PC-3 (cell line): Measurements from ENCODE around the gene RIMS4. TPM values are rescaled to one million over a fixed set of nuclear protein-coding genes. Genes with fewer than 3 reads are reported as not detected.

Source experiments
- ATAC-seq: fragments of 200-7000 bp; cut with Tn5 transposase; 2 replicates; pipeline ENCODE4 v1.9.1; 2020; ENCODE audit warnings: mild to moderate bottlenecking, moderate library complexity
- BruUV-seq: library from RNA; stranded (reverse); fragments of 400-500 nt; replicated peaks from 2 replicates; lab custom pipeline; 2021; lab: Mats Ljungman, UMichigan
- CTCF ChIA-PET: fragments of 300-600 bp; sonication (Branson Sonifier 250); formaldehyde crosslinking; loops from one replicate; lab custom pipeline; 2022; ENCODE audit warnings: antibody characterized with exemption; lab: Charles Lee
- POLR2A ChIA-PET: fragments of 300-600 bp; sonication (Branson Sonifier 250); formaldehyde crosslinking; loops from one replicate; lab custom pipeline; 2022; ENCODE audit warnings: antibody characterized with exemption; ENCODE audit not compliant: unreplicated experiment; lab: Charles Lee
- DNase-seq: peaks from one replicate; pipeline ENCODE4 v3.0.0-alpha.2; 2015
- H2AFZ ChIP-seq: fragments of 300-600 bp; sonication (generic); 2 replicates; pipeline ENCODE4 v1.6.0; 2016; ENCODE audit warnings: antibody characterized with exemption, low read length
- H3F3A ChIP-seq: fragments of 300-600 bp; sonication (generic); one replicate; pipeline ENCODE4 v1.6.0; 2017; ENCODE audit warnings: antibody characterized with exemption, low read length, control low read depth, mild to moderate bottlenecking; ENCODE audit not compliant: unreplicated experiment
- H3K27ac ChIP-seq: fragments of 300-600 bp; sonication (generic); 2 replicates; pipeline ENCODE4 v1.5.1; 2016; ENCODE audit warnings: mild to moderate bottlenecking, low read length
- H3K27me3 ChIP-seq: fragments of 300-600 bp; sonication (generic); 2 replicates; pipeline ENCODE4 v1.6.1; 2016; ENCODE audit warnings: low read length, mixed read lengths
- H3K36me3 ChIP-seq: fragments of 300-600 bp; sonication (generic); 2 replicates; pipeline ENCODE4 v1.6.1; 2016; ENCODE audit warnings: low read depth, mixed run types, low read length, mixed read lengths
- H3K4me1 ChIP-seq: fragments of 300-600 bp; sonication (generic); 2 replicates; pipeline ENCODE4 v1.5.1; 2016; ENCODE audit warnings: low read length; ENCODE audit not compliant: insufficient read depth
- H3K4me2 ChIP-seq: fragments of 300-600 bp; sonication (generic); 2 replicates; pipeline ENCODE4 v1.6.0; 2016; ENCODE audit warnings: low read length
- H3K4me3 ChIP-seq: fragments of 300-600 bp; sonication (generic); 2 replicates; pipeline ENCODE4 v1.5.1; 2016; ENCODE audit warnings: mild to moderate bottlenecking, low read length, mixed read lengths
- H3K79me2 ChIP-seq: fragments of 300-600 bp; sonication (generic); 2 replicates; pipeline ENCODE4 v1.6.1; 2017; ENCODE audit warnings: low read length, mixed read lengths
- H3K9ac ChIP-seq: fragments of 300-600 bp; sonication (generic); 2 replicates; pipeline ENCODE4 v1.6.0; 2016; ENCODE audit warnings: mild to moderate bottlenecking, low read length
- H3K9me2 ChIP-seq: fragments of 300-600 bp; sonication (generic); replicated peaks from 2 replicates; pipeline ENCODE4 v1.6.1; 2016; ENCODE audit warnings: mixed run types, low read length, mixed read lengths
- H3K9me3 ChIP-seq: fragments of 300-600 bp; sonication (generic); 2 replicates; pipeline ENCODE4 v1.6.1; 2016; ENCODE audit warnings: low read length, mixed read lengths
- H4K20me1 ChIP-seq: fragments of 300-600 bp; sonication (generic); 2 replicates; pipeline ENCODE4 v1.6.1; 2016; ENCODE audit warnings: low read length, mixed read lengths
- EZH2 ChIP-seq: fragments of 300-600 bp; sonication (generic); IDR thresholded peaks from one replicate; pipeline ENCODE4 v1.6.1; 2017; ENCODE audit warnings: antibody characterized with exemption, mild to moderate bottlenecking, low read length; ENCODE audit not compliant: unreplicated experiment
- EZH2phosphoT487 ChIP-seq: fragments of 300-600 bp; sonication (generic); IDR thresholded peaks from 2 replicates; pipeline ENCODE4 v1.6.1; 2018; ENCODE audit warnings: mild to moderate bottlenecking, antibody characterized with exemption, low read length, borderline replicate concordance
- intact Hi-C: fragments of 100-400 bp; cut with micrococcal nuclease; formaldehyde crosslinking; loops from 2 replicates; pipeline ENCODE4 v1.9.0; 2023
- total RNA-seq: library from RNA; depleted of rRNA; stranded (reverse); fragments of >200 nt; gene quantifications from 2 replicates; pipeline ENCODE4 v1.2.3, GENCODE V29; 2014
- TF ChIP-seq, protein P1 (sequence below): fragments of 300-600 bp; sonication (generic); conservative IDR thresholded peaks from 2 replicates; pipeline ENCODE4 v1.5.1; 2017; ENCODE audit warnings: antibody characterized with exemption, low read depth, mild to moderate bottlenecking, low read length

The RIMS4 gene
- total RNA-seq, 1 experiment from 2014 or later, result 0.04 TPM

DNA sequence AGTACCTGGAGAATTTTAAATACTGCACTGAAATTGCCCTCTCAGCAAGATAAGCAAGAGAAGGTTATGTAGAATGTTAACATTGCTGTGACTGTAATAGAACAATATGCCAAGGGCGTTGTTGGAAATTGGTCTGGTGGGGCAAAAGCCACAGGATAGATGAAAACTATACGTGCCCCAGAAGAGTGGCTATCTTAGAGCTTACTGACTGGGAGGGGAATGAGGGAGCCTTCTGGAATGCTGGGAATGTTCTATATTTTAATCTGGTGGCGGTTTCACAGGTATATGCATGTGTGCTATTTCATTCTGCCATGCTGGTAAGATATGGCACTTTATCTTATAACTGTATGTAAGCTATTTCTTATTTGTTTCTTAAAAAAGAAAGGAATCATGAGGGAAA, 39.9 kb upstream of the RIMS4 start:
- Histone ChIP-seq H3K36me3 (no peaks in the 10 kb centered on the region), H3K4me3 (no peak overlapping the region), H3K9ac (no peak overlapping the region), H3K27me3 (peaks cover 59% of the 10 kb centered on the region), H3K79me2 (no peaks in the 10 kb centered on the region), H4K20me1 (no peaks in the 10 kb centered on the region), H2AFZ (no peak overlapping the region), H3K9me2 (no peaks in the 10 kb centered on the region), H3K27ac (no peak overlapping the region), H3K4me1 (no peaks in the 10 kb centered on the region), H3K9me3 (no peaks in the 10 kb centered on the region), H3K4me2 (no peak overlapping the region), H3F3A (no peaks in the 10 kb centered on the region)
- ChIA-PET POLR2A (no interaction called here), CTCF (interaction anchor here (0.6 kb wide), 1 partner anchor 13 kb away, joined by 3 read pairs; no protein-coding TSS in a partner anchor)
- no peak for ATAC-seq
- DNase-seq, result no peak
- TF ChIP-seq EZH2 (no peak), EZH2phosphoT487 (no peak)
- TF ChIP-seq, protein P1, sequence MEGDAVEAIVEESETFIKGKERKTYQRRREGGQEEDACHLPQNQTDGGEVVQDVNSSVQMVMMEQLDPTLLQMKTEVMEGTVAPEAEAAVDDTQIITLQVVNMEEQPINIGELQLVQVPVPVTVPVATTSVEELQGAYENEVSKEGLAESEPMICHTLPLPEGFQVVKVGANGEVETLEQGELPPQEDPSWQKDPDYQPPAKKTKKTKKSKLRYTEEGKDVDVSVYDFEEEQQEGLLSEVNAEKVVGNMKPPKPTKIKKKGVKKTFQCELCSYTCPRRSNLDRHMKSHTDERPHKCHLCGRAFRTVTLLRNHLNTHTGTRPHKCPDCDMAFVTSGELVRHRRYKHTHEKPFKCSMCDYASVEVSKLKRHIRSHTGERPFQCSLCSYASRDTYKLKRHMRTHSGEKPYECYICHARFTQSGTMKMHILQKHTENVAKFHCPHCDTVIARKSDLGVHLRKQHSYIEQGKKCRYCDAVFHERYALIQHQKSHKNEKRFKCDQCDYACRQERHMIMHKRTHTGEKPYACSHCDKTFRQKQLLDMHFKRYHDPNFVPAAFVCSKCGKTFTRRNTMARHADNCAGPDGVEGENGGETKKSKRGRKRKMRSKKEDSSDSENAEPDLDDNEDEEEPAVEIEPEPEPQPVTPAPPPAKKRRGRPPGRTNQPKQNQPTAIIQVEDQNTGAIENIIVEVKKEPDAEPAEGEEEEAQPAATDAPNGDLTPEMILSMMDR, result no peak
- no TSS peak for BruUV-seq
- intact Hi-C loops, result no loop called here

DNA sequence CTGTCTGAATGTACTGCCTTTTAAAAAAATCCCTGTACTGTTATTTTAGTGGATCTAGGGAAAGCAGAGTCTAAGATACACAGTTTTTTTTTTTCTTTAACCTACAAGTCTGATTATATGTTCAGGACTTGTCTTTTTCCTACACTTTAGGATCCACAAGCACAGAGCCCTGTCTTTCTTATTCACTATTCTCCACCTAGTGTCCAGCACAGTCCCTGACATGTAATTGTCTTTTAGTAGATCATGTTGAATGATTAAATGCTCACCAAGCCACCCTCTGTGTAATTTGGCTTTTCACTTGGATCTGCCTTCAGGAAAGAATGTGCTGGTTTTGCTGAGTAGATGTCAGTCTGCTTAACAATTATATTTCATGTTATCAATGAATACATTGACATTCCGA, 39.4 kb upstream of the RIMS4 start:
- DNase-seq (no peak), ATAC-seq (no peak; the same call in 1 of the 2 replicates)
- BruUV-seq, result no TSS peak
- H3K9me2 ChIP-seq, result no peaks in the 10 kb centered on the region
- TF ChIP-seq, protein P1, result peak; percentile 30; the same call in 1 of the 2 replicates
- TF ChIP-seq EZH2 (no peak), EZH2phosphoT487 (no peak)
- H3K9me3 ChIP-seq, result no peaks in the 10 kb centered on the region
- no peaks in the 10 kb centered on the region for H3K79me2 ChIP-seq
- intact Hi-C loops, result no loop called here
- no peak overlapping the region for H3K9ac ChIP-seq
- no peaks in the 10 kb centered on the region for H3K4me1 ChIP-seq
- no peaks in the 10 kb centered on the region for H4K20me1 ChIP-seq
- H3K36me3 ChIP-seq, result no peaks in the 10 kb centered on the region
- no peaks in the 10 kb centered on the region for H3F3A ChIP-seq
- H3K4me3 ChIP-seq, result no peak overlapping the region
- no peak overlapping the region for H3K4me2 ChIP-seq
- no peak overlapping the region for H2AFZ ChIP-seq
- peaks cover 60% of the 10 kb centered on the region for H3K27me3 ChIP-seq
- POLR2A ChIA-PET, result no interaction called here
- CTCF ChIA-PET, result no interaction called here
- H3K27ac ChIP-seq, result no peak overlapping the region

DNA sequence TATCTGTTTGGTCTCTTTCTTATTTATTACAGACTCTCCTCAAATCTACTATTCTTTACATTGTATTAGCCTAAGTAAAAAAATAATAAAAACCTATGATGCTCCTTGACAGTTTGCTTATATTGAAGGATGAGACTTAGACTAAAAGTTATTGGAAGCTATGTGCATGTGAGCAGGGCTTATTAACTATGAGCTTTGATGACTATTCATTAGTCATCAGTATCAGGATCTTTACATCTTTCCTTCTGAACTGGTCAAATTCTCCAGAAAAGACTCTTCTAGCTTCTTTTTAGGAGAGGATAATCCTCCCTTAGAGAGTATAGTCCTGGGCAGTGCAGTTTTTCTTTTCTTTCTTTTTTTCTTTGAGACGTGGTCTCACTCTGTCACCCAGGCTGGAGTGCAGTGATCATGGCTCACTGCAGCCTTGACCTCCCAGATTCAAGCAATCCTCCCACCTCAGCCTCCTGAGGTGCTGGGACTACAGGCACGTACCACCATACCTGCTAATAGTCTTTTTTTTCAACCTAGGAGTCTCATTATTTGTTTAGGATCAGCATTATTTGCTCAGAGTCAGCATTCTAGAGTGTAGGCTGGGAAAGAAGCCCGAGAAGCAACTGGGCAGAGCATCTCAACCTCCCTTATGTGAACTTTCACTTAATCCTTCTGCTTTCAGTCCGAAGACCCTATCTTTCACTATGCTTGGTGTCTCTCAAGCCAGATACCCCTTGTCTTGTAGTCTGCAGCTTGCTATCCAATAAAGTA, 38.1 kb upstream of the RIMS4 start:
- Histone ChIP-seq H2AFZ (no peak overlapping the region), H3K79me2 (no peaks in the 10 kb centered on the region), H3K4me1 (no peaks in the 10 kb centered on the region), H3K36me3 (no peaks in the 10 kb centered on the region), H3K9ac (no peak overlapping the region), H3K4me3 (no peak overlapping the region), H3K9me2 (no peaks in the 10 kb centered on the region), H3K9me3 (no peaks in the 10 kb centered on the region), H3K27me3 (peaks cover 61% of the 10 kb centered on the region), H3K27ac (no peak overlapping the region), H3F3A (no peaks in the 10 kb centered on the region), H3K4me2 (no peak overlapping the region), H4K20me1 (no peaks in the 10 kb centered on the region)
- POLR2A ChIA-PET, result interaction anchor here (0.6 kb wide), 1 partner anchor 1549 kb away, joined by 4 read pairs; no protein-coding TSS in a partner anchor
- DNase-seq (peak; percentile 51), ATAC-seq (peak; percentile 54)
- no TSS peak for BruUV-seq
- TF ChIP-seq EZH2phosphoT487, result no peak
- TF ChIP-seq, protein P1, result no peak
- no peak for TF ChIP-seq EZH2
- CTCF ChIA-PET, result interaction anchor here (0.6 kb wide), 1 partner anchor 101 kb away, joined by 3 read pairs; no protein-coding TSS in a partner anchor
- intact Hi-C loops, result no loop called here
